ENCODE results near the gene ITIH4. TPM values are rescaled to one million over a fixed set of nuclear protein-coding genes. Genes with fewer than 3 reads are reported as not detected.

The ITIH4 gene
- total and polyA plus RNA-seq, 7 donors = 1.3 to 90.8 (median 29.2) TPM

DNA sequence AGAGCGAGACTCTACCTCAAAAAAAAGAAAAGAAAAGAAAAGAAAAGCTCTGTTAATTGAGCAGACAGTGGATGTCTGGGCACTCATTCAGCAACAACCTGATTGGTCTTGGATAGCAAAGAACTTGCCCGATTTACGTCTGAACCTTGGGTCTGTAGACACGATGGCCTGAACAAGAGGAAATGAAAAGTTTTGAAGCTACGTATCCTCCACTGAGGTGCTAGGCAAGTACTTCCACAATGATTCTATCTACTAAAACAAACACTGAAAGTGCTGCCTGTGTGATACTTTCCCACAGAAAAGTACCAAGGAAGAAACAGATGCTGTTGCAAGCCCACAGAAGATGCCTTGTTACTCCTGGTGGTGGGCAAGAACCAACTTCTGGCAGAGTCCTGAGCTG, 26.2 kb upstream of the ITIH4 start:
- DNase-seq (no peak), ATAC-seq (no peak)
- no peaks in the 10 kb centered on the region for H3K27me3 ChIP-seq (ENCODE audit: insufficient read depth in 3 of 3, low read length in 2 of 3)
- intact Hi-C loops (cut with DNase I) = loop anchor here (10.0 kb wide), 2 partner anchors 128 to 338 kb away; no protein-coding TSS in a partner anchor
- H3K9me3 ChIP-seq = no peaks in the 10 kb centered on the region
- 90 to 95% (median 92%) methylated on average over 5 of the region's 5 CpGs for WGBS, 3 donors
- TF ChIP-seq, protein P1, sequence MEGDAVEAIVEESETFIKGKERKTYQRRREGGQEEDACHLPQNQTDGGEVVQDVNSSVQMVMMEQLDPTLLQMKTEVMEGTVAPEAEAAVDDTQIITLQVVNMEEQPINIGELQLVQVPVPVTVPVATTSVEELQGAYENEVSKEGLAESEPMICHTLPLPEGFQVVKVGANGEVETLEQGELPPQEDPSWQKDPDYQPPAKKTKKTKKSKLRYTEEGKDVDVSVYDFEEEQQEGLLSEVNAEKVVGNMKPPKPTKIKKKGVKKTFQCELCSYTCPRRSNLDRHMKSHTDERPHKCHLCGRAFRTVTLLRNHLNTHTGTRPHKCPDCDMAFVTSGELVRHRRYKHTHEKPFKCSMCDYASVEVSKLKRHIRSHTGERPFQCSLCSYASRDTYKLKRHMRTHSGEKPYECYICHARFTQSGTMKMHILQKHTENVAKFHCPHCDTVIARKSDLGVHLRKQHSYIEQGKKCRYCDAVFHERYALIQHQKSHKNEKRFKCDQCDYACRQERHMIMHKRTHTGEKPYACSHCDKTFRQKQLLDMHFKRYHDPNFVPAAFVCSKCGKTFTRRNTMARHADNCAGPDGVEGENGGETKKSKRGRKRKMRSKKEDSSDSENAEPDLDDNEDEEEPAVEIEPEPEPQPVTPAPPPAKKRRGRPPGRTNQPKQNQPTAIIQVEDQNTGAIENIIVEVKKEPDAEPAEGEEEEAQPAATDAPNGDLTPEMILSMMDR (IDR thresholded peaks at IDR 0.05) = no peak
- H3K4me1 ChIP-seq = no peaks in the 10 kb centered on the region
- H3K4me3 ChIP-seq = no peak overlapping the region
- peaks cover 2 to 41% of the 10 kb centered on the region in 2 donors for H3K36me3 ChIP-seq (ENCODE audit: insufficient read depth in 1 of 2, low read depth in 1 of 2)
- no peak overlapping the region for H3K27ac ChIP-seq

DNA sequence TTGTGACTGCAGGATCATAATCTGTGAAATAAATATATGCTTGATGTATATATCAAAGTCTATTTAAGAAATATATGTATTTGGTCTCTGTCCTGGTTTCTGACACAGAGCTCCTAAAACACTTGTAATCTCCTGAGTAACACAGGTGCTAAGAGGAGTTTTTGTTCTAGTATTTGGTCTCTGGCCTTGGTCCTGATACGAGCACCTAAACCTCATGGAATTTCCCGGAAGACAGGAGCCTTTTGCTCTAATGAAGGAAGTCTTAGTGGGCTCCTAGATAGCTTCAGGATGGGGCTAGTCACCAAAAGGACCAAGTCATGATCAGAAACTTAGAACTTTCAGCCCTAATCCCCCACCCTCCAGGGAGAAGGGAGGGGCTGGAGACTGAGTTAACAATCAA, 23.5 kb upstream of the ITIH4 start:
- TF ChIP-seq, protein P1 (IDR thresholded peaks at IDR 0.05) = no peak
- intact Hi-C loops (cut with DNase I) = loop anchor here (5.0 to 10.0 kb wide), 7 partner anchors 38 to 341 kb away; no protein-coding TSS in a partner anchor
- H3K36me3 ChIP-seq (ENCODE audit: insufficient read depth in 1 of 2, low read depth in 1 of 2) = peaks cover 2 to 54% of the 10 kb centered on the region in 2 donors

DNA sequence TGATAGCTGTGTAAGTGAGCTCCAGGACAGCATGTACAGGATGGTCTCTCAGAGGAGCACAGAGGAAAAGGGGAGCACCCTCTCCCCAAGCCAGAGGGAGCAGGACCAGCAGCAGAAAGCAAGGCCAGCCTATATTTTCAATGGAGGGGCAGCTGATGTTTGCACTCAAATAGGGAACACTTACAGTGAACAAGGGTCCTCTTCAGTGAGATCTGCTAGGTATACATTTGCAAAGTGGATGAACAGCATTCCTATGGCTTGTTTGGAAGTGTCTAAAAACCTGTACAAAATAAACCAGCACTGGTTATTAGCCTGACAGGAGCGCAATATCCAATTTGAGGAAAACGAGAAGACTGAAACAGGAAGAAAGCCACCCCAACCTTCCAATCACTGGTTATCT, 21.9 kb upstream of the ITIH4 start:
- intact Hi-C loops (cut with DNase I) = loop anchor here (2.0 to 10.0 kb wide), 8 partner anchors 40 to 342 kb away; no protein-coding TSS in a partner anchor
- DNase-seq (no peak), ATAC-seq (no peak)
- TF ChIP-seq, protein P1 (IDR thresholded peaks at IDR 0.05) = no peak
- 82 to 89% (median 85%) methylated on average over 2 of the region's 2 CpGs for WGBS, 3 donors
- H3K4me1 ChIP-seq = peaks cover 23% of the 10 kb centered on the region
- H3K9me3 ChIP-seq = no peaks in the 10 kb centered on the region
- H3K36me3 ChIP-seq (ENCODE audit: insufficient read depth in 1 of 2, low read depth in 1 of 2) = peaks cover 2 to 52% of the 10 kb centered on the region in 2 donors
- no peak overlapping the region for H3K27ac ChIP-seq
- no peaks in the 10 kb centered on the region for H3K27me3 ChIP-seq (ENCODE audit: insufficient read depth in 3 of 3, low read length in 2 of 3)
- H3K4me3 ChIP-seq = no peak overlapping the region

More for the DNA sequence above, 23.5 kb upstream of the ITIH4 start:
- ATAC-seq (no peak), DNase-seq (no peak)
- H3K9me3 ChIP-seq = no peaks in the 10 kb centered on the region
- WGBS, 3 donors = 87 to 100% (median 94%) methylated on average over 2 of the region's 2 CpGs
- no peaks in the 10 kb centered on the region for H3K27me3 ChIP-seq (ENCODE audit: insufficient read depth in 3 of 3, low read length in 2 of 3)
- H3K27ac ChIP-seq = no peak overlapping the region
- H3K4me1 ChIP-seq = peaks cover 8% of the 10 kb centered on the region
- H3K4me3 ChIP-seq = no peak overlapping the region

GRCh38 chr3:52851348-52851747, 20.9 kb upstream of the ITIH4 start:
- Histone ChIP-seq H3K4me3 (no peak overlapping the region), H3K4me1 (peaks cover 34% of the 10 kb centered on the region), H3K27me3 (ENCODE audit: insufficient read depth in 3 of 3, low read length in 2 of 3) (no peaks in the 10 kb centered on the region), H3K9me3 (no peaks in the 10 kb centered on the region), H3K27ac (peak overlapping the region; percentile 25), H3K36me3 (ENCODE audit: insufficient read depth in 1 of 2, low read depth in 1 of 2) (peaks cover 2 to 47% of the 10 kb centered on the region in 2 donors)
- ATAC-seq = peak; percentile 36 to 51 (median 44)
- intact Hi-C loops (cut with DNase I) = loop anchor here (5.0 to 10.0 kb wide), 7 partner anchors 41 to 343 kb away; no protein-coding TSS in a partner anchor
- TF ChIP-seq, protein P1 (IDR thresholded peaks at IDR 0.05) = peak; percentile 66
- 53 to 64% (median 56%) methylated on average over 3 of the region's 3 CpGs for WGBS, 3 donors
- peak in 1 of 2 donors; percentile 64 for DNase-seq

GRCh38 chr3:52849656-52850055, 19.2 kb upstream of the ITIH4 start:
- H3K4me3 ChIP-seq = no peak overlapping the region
- peaks cover 50% of the 10 kb centered on the region for H3K4me1 ChIP-seq
- TF ChIP-seq, protein P1 (IDR thresholded peaks at IDR 0.05) = no peak
- H3K9me3 ChIP-seq = no peaks in the 10 kb centered on the region
- WGBS, 3 donors = 95 to 96% (median 96%) methylated on average over 15 of the region's 15 CpGs
- peaks cover 2 to 37% of the 10 kb centered on the region in 2 donors for H3K36me3 ChIP-seq (ENCODE audit: insufficient read depth in 1 of 2, low read depth in 1 of 2)
- no peaks in the 10 kb centered on the region for H3K27me3 ChIP-seq (ENCODE audit: insufficient read depth in 3 of 3, low read length in 2 of 3)
- H3K27ac ChIP-seq = peak overlapping the region; percentile 97
- no peak for ATAC-seq
- intact Hi-C loops (cut with DNase I) = loop anchor here (5.0 to 10.0 kb wide), 7 partner anchors 43 to 345 kb away; no protein-coding TSS in a partner anchor
- peak in 1 of 2 donors; percentile 53 for DNase-seq
